Panc1 (cell line): Measurements from ENCODE around the gene HNRNPF. TPM values are rescaled to one million over a fixed set of nuclear protein-coding genes. Genes with fewer than 3 reads are reported as not detected.

ENCODE experiments used
- ATAC-seq: fragments of 200-7000 bp; cut with Tn5 transposase; 2 replicates; pipeline ENCODE4 v1.9.1; 2020; ENCODE audit warnings: mild to moderate bottlenecking, moderate library complexity
- BruUV-seq: library from RNA; stranded (reverse); fragments of 400-500 nt; replicated peaks from 2 replicates; lab custom pipeline; 2021; lab: Mats Ljungman, UMichigan
- CTCF ChIA-PET: fragments of 300-600 bp; sonication (Branson Sonifier 250); formaldehyde crosslinking; loops from one replicate; lab custom pipeline; 2022; ENCODE audit warnings: antibody characterized with exemption; lab: Charles Lee
- POLR2A ChIA-PET: fragments of 300-600 bp; sonication (Branson Sonifier 250); formaldehyde crosslinking; loops from one replicate; lab custom pipeline; 2022; ENCODE audit warnings: antibody characterized with exemption; lab: Charles Lee
- DNase-seq: peaks from one replicate; pipeline ENCODE4 v3.0.0-alpha.2; 2010; ENCODE audit warnings: low read depth, low spot score
- H3K27ac ChIP-seq: 2 replicates; pipeline ENCODE4 v1.5.1; 2011; ENCODE audit warnings: mild to moderate bottlenecking, low read length, inconsistent platforms
- H3K27me3 ChIP-seq: fragments of 200-500 bp; sonication (Bioruptor generic); 2 replicates; pipeline ENCODE4 v1.6.0; 2014; ENCODE audit warnings: low read length, inconsistent platforms; ENCODE audit not compliant: control insufficient read depth, insufficient read depth
- H3K36me3 ChIP-seq: fragments of 200-500 bp; sonication (Bioruptor generic); 2 replicates; pipeline ENCODE4 v1.5.1; 2014; ENCODE audit warnings: inconsistent platforms, mild to moderate bottlenecking, low read length, moderate library complexity; ENCODE audit not compliant: control insufficient read depth, insufficient read depth
- H3K4me1 ChIP-seq: 2 replicates; pipeline ENCODE4 v1.5.1; 2011; ENCODE audit warnings: inconsistent platforms, mild to moderate bottlenecking, low read length, moderate library complexity; ENCODE audit not compliant: control insufficient read depth, insufficient read depth
- H3K4me3 ChIP-seq, 2 experiments: 2 replicates each; pipeline ENCODE4 v1.5.1; 2011 to 2012; ENCODE audit warnings: low read depth in 2 of 2, low read length in 2 of 2, mild to moderate bottlenecking in 2 of 2, inconsistent platforms in 1 of 2, moderate library complexity in 1 of 2
- H3K9me3 ChIP-seq: fragments of 200-500 bp; sonication (Bioruptor generic); 2 replicates; pipeline ENCODE4 v1.5.1; 2014; ENCODE audit warnings: low read depth, mild to moderate bottlenecking, inconsistent platforms, low read length, moderate library complexity; ENCODE audit not compliant: control insufficient read depth, insufficient read depth
- POLR2AphosphoS5 ChIP-seq: IDR thresholded peaks from 2 replicates; pipeline ENCODE4 v1.6.1; 2012; ENCODE audit warnings: mild to moderate bottlenecking, low read depth, low read length, moderate library complexity
- SIN3A ChIP-seq: IDR thresholded peaks from 2 replicates; pipeline ENCODE4 v1.6.1; 2012; ENCODE audit warnings: low read depth, mild to moderate bottlenecking, low read length, moderate library complexity, borderline replicate concordance; ENCODE audit not compliant: insufficient read depth
- TCF7L2 ChIP-seq: IDR thresholded peaks from 2 replicates; pipeline ENCODE4 v1.6.1; 2011; ENCODE audit warnings: mild to moderate bottlenecking, low read depth, low read length, inconsistent platforms
- in situ Hi-C: cut with HindIII; loops from 2 replicates; pipeline ENCODE4 v1.10.0; 2016; ENCODE audit warnings: low sequenced_read_pairs, low pct_unique_long_range_greater_than_20kb
- intact Hi-C: fragments of 100-400 bp; cut with micrococcal nuclease; formaldehyde crosslinking; loops from one replicate; pipeline ENCODE4 v1.10.0; 2022; ENCODE audit not compliant: unreplicated experiment
- total RNA-seq: library from RNA; stranded (reverse); gene quantifications from one replicate; pipeline ENCODE4 v1.2.1, GENCODE V29; 2021; ENCODE audit not compliant: unreplicated experiment
- TF ChIP-seq, protein P1 (sequence below): fragments of 450-650 bp; IDR thresholded peaks from 2 replicates; pipeline ENCODE4 v1.5.1; 2017; ENCODE audit warnings: mild to moderate bottlenecking
- TF ChIP-seq, protein P2 (sequence below), 2 experiments: IDR thresholded peaks; 2 replicates each; pipeline ENCODE4 v1.6.1; 2011 to 2012; ENCODE audit warnings: low read depth in 2 of 2, control low read depth in 1 of 2, low read length in 1 of 2, mild to moderate bottlenecking in 1 of 2, moderate library complexity in 1 of 2; ENCODE audit not compliant: insufficient read depth in 1 of 2

The HNRNPF gene
- total RNA-seq, 1 experiment from 2014 or later: 466 TPM

GRCh38 chr10:43376828-43377423 is 32.1 kb downstream of the HNRNPF start:
- in situ Hi-C loops (no loop called here), intact Hi-C loops (no loop called here)
- ChIA-PET CTCF (no interaction called here), POLR2A (no interaction called here)
- TF ChIP-seq, protein P1, sequence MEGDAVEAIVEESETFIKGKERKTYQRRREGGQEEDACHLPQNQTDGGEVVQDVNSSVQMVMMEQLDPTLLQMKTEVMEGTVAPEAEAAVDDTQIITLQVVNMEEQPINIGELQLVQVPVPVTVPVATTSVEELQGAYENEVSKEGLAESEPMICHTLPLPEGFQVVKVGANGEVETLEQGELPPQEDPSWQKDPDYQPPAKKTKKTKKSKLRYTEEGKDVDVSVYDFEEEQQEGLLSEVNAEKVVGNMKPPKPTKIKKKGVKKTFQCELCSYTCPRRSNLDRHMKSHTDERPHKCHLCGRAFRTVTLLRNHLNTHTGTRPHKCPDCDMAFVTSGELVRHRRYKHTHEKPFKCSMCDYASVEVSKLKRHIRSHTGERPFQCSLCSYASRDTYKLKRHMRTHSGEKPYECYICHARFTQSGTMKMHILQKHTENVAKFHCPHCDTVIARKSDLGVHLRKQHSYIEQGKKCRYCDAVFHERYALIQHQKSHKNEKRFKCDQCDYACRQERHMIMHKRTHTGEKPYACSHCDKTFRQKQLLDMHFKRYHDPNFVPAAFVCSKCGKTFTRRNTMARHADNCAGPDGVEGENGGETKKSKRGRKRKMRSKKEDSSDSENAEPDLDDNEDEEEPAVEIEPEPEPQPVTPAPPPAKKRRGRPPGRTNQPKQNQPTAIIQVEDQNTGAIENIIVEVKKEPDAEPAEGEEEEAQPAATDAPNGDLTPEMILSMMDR: no peak
- TF ChIP-seq POLR2AphosphoS5 (no peak), TCF7L2 (no peak), SIN3A (no peak)
- TF ChIP-seq, protein P2, sequence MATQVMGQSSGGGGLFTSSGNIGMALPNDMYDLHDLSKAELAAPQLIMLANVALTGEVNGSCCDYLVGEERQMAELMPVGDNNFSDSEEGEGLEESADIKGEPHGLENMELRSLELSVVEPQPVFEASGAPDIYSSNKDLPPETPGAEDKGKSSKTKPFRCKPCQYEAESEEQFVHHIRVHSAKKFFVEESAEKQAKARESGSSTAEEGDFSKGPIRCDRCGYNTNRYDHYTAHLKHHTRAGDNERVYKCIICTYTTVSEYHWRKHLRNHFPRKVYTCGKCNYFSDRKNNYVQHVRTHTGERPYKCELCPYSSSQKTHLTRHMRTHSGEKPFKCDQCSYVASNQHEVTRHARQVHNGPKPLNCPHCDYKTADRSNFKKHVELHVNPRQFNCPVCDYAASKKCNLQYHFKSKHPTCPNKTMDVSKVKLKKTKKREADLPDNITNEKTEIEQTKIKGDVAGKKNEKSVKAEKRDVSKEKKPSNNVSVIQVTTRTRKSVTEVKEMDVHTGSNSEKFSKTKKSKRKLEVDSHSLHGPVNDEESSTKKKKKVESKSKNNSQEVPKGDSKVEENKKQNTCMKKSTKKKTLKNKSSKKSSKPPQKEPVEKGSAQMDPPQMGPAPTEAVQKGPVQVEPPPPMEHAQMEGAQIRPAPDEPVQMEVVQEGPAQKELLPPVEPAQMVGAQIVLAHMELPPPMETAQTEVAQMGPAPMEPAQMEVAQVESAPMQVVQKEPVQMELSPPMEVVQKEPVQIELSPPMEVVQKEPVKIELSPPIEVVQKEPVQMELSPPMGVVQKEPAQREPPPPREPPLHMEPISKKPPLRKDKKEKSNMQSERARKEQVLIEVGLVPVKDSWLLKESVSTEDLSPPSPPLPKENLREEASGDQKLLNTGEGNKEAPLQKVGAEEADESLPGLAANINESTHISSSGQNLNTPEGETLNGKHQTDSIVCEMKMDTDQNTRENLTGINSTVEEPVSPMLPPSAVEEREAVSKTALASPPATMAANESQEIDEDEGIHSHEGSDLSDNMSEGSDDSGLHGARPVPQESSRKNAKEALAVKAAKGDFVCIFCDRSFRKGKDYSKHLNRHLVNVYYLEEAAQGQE (IDR thresholded peaks at IDR 0.05; ENCODE audit: insufficient read depth in 1 of 2, low read depth in 2 of 2, low read length in 1 of 2): no peak
- DNase-seq: no peak
- BruUV-seq: no TSS peak
- no peaks in the 10 kb centered on the region for H3K27me3 ChIP-seq
- no peaks in the 10 kb centered on the region; the same call in 1 of the 2 replicates for H3K4me1 ChIP-seq
- H3K36me3 ChIP-seq: no peaks in the 10 kb centered on the region
- no peak overlapping the region for H3K4me3 ChIP-seq
- ATAC-seq: no peak; the same call in 1 of the 2 replicates
- no peaks in the 10 kb centered on the region for H3K9me3 ChIP-seq
- H3K27ac ChIP-seq: no peak overlapping the region

GRCh38 chr10:43376046-43376635 is 32.8 kb downstream of the HNRNPF start:
- Histone ChIP-seq H3K9me3 (no peaks in the 10 kb centered on the region), H3K4me1 (no peaks in the 10 kb centered on the region; the same call in 1 of the 2 replicates), H3K27me3 (no peaks in the 10 kb centered on the region), H3K36me3 (no peaks in the 10 kb centered on the region), H3K4me3 (no peak overlapping the region), H3K27ac (no peak overlapping the region)
- ChIA-PET POLR2A (no interaction called here), CTCF (no interaction called here)
- intact Hi-C loops: no loop called here
- ATAC-seq: no peak
- BruUV-seq: no TSS peak
- no peak for DNase-seq
- TF ChIP-seq TCF7L2 (no peak), POLR2AphosphoS5 (no peak), SIN3A (no peak)
- TF ChIP-seq, protein P2 (IDR thresholded peaks at IDR 0.05; ENCODE audit: insufficient read depth in 1 of 2, low read depth in 2 of 2, low read length in 1 of 2): no peak
- TF ChIP-seq, protein P1: no peak
- in situ Hi-C loops: no loop called here
